Measurements from ENCODE around the gene HIVEP3. TPM values are rescaled to one million over a fixed set of nuclear protein-coding genes. Genes with fewer than 3 reads are reported as not detected.
A peak's percentile ranks its signal among the peaks of the same experiment; 100 is the strongest.

The HIVEP3 gene
- total RNA-seq, 1 experiment from 2014 or later, result 0.55 TPM

DNA sequence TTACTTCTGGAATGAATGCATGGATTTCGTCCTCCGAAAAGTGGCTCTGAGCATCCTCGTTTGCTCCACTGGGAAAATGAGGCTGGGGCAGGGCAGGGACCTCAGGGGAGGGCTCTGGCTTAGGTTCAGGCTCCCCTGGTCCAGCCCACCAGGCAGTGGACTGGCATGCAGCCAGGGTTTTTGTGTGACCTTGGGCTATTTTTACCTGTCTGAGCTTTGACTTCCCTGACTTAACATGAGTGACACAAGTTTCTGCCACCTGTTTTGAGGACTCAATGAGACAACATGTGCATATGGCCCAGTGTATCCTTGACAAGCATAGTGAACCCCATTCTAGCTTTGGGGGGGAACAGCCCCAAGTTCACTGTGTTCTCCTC lies 401.7 kb downstream of the HIVEP3 start:
- DNase-seq (ENCODE audit: low spot score) (no peak), ATAC-seq (no peak)
- TF ChIP-seq NFYB (CRISPR knock-in tag; conservative IDR thresholded peaks at IDR 0.05; ENCODE audit: low read depth) (no peak), EMX1 (CRISPR knock-in tag; IDR thresholded peaks at IDR 0.05) (no peak), GABPB1 (CRISPR knock-in tag; IDR thresholded peaks at IDR 0.05) (no peak), JAZF1 (CRISPR knock-in tag; IDR thresholded peaks at IDR 0.05) (no peak), ZNF263 (CRISPR knock-in tag; IDR thresholded peaks at IDR 0.05; ENCODE audit: low read depth) (no peak), CREB1 (CRISPR knock-in tag; IDR thresholded peaks at IDR 0.05) (no peak), ZNF396 (CRISPR knock-in tag; IDR thresholded peaks at IDR 0.05; ENCODE audit: borderline replicate concordance) (no peak), ZNF138 (CRISPR knock-in tag; conservative IDR thresholded peaks at IDR 0.05) (no peak), ETV6 (CRISPR knock-in tag; IDR thresholded peaks at IDR 0.05) (no peak)
- TF ChIP-seq, protein P1, sequence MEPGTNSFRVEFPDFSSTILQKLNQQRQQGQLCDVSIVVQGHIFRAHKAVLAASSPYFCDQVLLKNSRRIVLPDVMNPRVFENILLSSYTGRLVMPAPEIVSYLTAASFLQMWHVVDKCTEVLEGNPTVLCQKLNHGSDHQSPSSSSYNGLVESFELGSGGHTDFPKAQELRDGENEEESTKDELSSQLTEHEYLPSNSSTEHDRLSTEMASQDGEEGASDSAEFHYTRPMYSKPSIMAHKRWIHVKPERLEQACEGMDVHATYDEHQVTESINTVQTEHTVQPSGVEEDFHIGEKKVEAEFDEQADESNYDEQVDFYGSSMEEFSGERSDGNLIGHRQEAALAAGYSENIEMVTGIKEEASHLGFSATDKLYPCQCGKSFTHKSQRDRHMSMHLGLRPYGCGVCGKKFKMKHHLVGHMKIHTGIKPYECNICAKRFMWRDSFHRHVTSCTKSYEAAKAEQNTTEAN (CRISPR knock-in tag; IDR thresholded peaks at IDR 0.05), result no peak
- H3K27ac Mint-ChIP-seq, result no peak overlapping the region
- peaks cover 15% of the 10 kb centered on the region for H3K27me3 Mint-ChIP-seq (ENCODE audit: low read depth)
- peaks cover 12% of the 10 kb centered on the region for H3K4me1 Mint-ChIP-seq
- no peaks in the 10 kb centered on the region for H3K9me3 Mint-ChIP-seq
- POLR2A ChIA-PET, result no interaction called here
- no peaks in the 10 kb centered on the region for H3K36me3 Mint-ChIP-seq
- peak overlapping the region; percentile 63 for H3K4me3 Mint-ChIP-seq
- CTCF ChIA-PET, result interaction anchor here (0.5 to 6.3 kb wide), 21 partner anchors 8 to 657 kb away, joined by 3 to 84 read pairs (median 10); partner anchors contain the start of gene EDN2

DNA sequence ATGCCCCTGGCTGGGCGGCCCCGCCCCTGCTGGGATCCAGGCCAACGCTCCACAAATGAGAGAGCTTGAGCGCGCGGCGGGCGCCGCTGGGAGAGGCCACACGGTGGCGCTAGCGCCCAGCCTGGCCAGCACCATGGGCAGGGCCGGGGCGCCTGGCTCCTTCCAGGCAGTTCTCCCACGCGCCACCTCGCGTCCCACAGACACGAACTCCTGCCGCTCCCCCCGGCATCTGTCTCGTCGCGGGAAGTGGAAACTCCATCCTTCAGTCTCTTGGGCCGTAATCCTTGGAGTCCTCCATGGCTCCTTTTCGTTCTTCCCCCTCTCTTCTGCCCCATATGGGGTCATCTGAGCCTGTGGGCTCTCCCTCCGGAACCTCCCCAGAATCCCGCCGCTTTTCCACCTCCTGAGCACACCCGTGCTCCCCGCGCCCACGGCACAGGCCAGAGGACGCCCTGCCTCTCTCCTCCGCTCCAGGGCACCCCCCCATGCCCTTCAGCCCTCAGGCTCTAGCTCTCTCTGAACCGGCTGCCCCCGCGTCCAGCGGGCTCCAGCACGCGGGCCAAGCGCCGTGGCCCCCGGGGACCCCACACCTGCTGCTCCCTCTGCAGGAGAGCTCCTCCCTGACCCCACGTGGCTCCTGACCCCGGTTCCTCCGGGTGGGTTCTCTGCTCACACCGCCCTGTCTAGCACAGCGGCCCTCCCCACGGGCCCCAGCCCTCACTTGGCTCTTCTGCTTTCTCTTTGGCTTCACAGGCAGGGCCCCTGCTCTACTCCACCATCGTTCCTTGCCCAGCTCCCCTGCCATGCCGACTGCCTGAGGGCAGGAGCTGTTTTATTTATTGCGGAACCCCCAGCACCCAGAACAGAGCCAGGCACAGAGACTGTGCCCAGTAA lies 402.3 kb downstream of the HIVEP3 start:
- H3K27ac Mint-ChIP-seq, result no peak overlapping the region
- TF ChIP-seq, protein P2, sequence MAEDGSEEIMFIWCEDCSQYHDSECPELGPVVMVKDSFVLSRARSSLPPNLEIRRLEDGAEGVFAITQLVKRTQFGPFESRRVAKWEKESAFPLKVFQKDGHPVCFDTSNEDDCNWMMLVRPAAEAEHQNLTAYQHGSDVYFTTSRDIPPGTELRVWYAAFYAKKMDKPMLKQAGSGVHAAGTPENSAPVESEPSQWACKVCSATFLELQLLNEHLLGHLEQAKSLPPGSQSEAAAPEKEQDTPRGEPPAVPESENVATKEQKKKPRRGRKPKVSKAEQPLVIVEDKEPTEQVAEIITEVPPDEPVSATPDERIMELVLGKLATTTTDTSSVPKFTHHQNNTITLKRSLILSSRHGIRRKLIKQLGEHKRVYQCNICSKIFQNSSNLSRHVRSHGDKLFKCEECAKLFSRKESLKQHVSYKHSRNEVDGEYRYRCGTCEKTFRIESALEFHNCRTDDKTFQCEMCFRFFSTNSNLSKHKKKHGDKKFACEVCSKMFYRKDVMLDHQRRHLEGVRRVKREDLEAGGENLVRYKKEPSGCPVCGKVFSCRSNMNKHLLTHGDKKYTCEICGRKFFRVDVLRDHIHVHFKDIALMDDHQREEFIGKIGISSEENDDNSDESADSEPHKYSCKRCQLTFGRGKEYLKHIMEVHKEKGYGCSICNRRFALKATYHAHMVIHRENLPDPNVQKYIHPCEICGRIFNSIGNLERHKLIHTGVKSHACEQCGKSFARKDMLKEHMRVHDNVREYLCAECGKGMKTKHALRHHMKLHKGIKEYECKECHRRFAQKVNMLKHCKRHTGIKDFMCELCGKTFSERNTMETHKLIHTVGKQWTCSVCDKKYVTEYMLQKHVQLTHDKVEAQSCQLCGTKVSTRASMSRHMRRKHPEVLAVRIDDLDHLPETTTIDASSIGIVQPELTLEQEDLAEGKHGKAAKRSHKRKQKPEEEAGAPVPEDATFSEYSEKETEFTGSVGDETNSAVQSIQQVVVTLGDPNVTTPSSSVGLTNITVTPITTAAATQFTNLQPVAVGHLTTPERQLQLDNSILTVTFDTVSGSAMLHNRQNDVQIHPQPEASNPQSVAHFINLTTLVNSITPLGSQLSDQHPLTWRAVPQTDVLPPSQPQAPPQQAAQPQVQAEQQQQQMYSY (CRISPR knock-in tag; IDR thresholded peaks at IDR 0.05), result no peak
- no peak for TF ChIP-seq JUN (CRISPR knock-in tag; IDR thresholded peaks at IDR 0.05)
- TF ChIP-seq SP1 (CRISPR knock-in tag; conservative IDR thresholded peaks at IDR 0.05), result peak; percentile 51
- TF ChIP-seq NR1H2 (CRISPR knock-in tag; IDR thresholded peaks at IDR 0.05), result no peak
- TF ChIP-seq, protein P3, sequence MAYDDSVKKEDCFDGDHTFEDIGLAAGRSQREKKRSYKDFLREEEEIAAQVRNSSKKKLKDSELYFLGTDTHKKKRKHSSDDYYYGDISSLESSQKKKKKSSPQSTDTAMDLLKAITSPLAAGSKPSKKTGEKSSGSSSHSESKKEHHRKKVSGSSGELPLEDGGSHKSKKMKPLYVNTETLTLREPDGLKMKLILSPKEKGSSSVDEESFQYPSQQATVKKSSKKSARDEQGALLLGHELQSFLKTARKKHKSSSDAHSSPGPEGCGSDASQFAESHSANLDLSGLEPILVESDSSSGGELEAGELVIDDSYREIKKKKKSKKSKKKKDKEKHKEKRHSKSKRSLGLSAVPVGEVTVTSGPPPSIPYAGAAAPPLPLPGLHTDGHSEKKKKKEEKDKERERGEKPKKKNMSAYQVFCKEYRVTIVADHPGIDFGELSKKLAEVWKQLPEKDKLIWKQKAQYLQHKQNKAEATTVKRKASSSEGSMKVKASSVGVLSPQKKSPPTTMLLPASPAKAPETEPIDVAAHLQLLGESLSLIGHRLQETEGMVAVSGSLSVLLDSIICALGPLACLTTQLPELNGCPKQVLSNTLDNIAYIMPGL (CRISPR knock-in tag; IDR thresholded peaks at IDR 0.05), result peak; percentile 81; the same call in 1 of the 2 replicates
- TF ChIP-seq, protein P4, sequence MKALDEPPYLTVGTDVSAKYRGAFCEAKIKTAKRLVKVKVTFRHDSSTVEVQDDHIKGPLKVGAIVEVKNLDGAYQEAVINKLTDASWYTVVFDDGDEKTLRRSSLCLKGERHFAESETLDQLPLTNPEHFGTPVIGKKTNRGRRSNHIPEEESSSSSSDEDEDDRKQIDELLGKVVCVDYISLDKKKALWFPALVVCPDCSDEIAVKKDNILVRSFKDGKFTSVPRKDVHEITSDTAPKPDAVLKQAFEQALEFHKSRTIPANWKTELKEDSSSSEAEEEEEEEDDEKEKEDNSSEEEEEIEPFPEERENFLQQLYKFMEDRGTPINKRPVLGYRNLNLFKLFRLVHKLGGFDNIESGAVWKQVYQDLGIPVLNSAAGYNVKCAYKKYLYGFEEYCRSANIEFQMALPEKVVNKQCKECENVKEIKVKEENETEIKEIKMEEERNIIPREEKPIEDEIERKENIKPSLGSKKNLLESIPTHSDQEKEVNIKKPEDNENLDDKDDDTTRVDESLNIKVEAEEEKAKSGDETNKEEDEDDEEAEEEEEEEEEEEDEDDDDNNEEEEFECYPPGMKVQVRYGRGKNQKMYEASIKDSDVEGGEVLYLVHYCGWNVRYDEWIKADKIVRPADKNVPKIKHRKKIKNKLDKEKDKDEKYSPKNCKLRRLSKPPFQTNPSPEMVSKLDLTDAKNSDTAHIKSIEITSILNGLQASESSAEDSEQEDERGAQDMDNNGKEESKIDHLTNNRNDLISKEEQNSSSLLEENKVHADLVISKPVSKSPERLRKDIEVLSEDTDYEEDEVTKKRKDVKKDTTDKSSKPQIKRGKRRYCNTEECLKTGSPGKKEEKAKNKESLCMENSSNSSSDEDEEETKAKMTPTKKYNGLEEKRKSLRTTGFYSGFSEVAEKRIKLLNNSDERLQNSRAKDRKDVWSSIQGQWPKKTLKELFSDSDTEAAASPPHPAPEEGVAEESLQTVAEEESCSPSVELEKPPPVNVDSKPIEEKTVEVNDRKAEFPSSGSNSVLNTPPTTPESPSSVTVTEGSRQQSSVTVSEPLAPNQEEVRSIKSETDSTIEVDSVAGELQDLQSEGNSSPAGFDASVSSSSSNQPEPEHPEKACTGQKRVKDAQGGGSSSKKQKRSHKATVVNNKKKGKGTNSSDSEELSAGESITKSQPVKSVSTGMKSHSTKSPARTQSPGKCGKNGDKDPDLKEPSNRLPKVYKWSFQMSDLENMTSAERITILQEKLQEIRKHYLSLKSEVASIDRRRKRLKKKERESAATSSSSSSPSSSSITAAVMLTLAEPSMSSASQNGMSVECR (CRISPR knock-in tag; IDR thresholded peaks at IDR 0.05; ENCODE audit: borderline replicate concordance), result 0 out of 2 replicates have a peak, but pooled peaks have one; percentile 57
- TF ChIP-seq, protein P5, sequence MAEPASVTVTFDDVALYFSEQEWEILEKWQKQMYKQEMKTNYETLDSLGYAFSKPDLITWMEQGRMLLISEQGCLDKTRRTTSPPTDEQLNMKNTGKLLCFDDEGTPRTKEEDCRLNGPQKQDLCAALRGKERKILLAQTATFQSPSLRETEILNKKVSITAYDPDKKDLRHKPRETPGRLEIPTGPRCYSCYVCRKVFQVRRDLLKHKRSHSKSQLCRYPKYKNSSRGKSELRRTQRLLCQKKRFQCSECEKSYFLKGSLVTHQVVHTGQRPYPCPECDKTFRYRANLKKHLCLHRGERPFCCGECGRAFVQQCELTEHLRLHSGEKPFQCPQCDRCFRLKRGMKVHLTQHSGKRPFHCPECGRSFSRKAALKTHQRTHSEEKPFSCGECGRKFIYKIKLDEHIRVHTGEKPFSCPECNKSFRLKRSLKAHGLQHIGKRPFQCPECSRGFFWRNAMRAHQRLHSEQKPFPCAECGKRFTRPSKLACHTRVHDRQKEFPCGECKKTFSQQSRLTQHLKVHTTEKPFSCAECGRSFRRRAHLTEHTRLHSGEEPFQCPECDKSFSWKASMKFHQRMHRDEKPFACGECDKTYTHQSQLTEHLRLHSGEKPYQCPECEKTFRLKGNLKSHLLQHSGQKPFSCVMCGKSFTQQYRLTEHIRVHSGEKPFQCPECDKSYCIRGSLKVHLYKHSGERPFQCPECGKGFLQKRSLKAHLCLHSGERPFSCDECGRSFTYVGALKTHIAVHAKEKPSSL (CRISPR knock-in tag; conservative IDR thresholded peaks at IDR 0.05), result no peak
- TF ChIP-seq, protein P6, sequence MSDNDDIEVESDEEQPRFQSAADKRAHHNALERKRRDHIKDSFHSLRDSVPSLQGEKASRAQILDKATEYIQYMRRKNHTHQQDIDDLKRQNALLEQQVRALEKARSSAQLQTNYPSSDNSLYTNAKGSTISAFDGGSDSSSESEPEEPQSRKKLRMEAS (CRISPR knock-in tag; IDR thresholded peaks at IDR 0.05), result peak; percentile 44

More for the DNA sequence above, 402.3 kb downstream of the HIVEP3 start:
- ChIA-PET POLR2A (interaction anchor here (1.0 to 1.3 kb wide), 2 partner anchors 9 to 185 kb away, joined by 3 read pairs; no protein-coding TSS in a partner anchor), CTCF (interaction anchor here (0.5 to 6.3 kb wide), 62 partner anchors 8 to 657 kb away, joined by 3 to 84 read pairs (median 4); partner anchors contain the start of genes EDN2 and FOXO6)
- peak; percentile 85 for ATAC-seq
- Mint-ChIP-seq H3K4me1 (peaks cover 12% of the 10 kb centered on the region), H3K9me3 (no peaks in the 10 kb centered on the region), H3K27me3 (ENCODE audit: low read depth) (peaks cover 15% of the 10 kb centered on the region), H3K36me3 (no peaks in the 10 kb centered on the region), H3K4me3 (peak overlapping the region; percentile 63)
- peak; percentile 90 for DNase-seq (ENCODE audit: low spot score)

Data from WTC11 (cell line).